ENCODE data around the gene CACHD1. TPM values are rescaled to one million over a fixed set of nuclear protein-coding genes. Genes with fewer than 3 reads are reported as not detected.

The CACHD1 gene
- total and polyA plus RNA-seq, 2 of the 8 experiments (the other 6 are each of a cell fraction or from before 2014, with no cell fraction given), result 22.2 to 42.5 TPM

DNA sequence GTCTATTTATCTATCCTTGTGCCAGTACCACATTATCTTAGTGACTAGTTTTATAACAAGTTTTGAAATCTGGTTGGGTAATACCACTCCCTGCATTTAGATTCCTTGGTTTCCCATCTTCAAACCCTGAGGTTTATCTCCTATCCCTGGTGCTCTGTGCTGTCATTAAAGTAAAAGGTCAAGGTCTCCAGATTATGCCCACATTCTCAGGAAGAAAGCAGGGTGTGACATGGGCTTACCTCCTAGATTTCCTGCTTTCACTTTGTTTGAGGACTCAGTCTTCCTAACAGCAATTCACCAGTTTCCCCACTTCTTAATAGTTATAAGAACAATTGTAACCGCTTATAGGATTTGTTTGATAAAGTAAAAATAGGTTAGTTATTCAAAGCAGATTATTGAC is 86.0 kb downstream of the CACHD1 start (continued):
- TF ChIP-seq NANOG (IDR thresholded peaks at IDR 0.05; ENCODE audit: insufficient read depth, low read depth, low read length, poor library complexity, severe bottlenecking) (no peak), JUN (IDR thresholded peaks at IDR 0.05; ENCODE audit: low read depth, low read length) (no peak)
- TF ChIP-seq, protein P1, sequence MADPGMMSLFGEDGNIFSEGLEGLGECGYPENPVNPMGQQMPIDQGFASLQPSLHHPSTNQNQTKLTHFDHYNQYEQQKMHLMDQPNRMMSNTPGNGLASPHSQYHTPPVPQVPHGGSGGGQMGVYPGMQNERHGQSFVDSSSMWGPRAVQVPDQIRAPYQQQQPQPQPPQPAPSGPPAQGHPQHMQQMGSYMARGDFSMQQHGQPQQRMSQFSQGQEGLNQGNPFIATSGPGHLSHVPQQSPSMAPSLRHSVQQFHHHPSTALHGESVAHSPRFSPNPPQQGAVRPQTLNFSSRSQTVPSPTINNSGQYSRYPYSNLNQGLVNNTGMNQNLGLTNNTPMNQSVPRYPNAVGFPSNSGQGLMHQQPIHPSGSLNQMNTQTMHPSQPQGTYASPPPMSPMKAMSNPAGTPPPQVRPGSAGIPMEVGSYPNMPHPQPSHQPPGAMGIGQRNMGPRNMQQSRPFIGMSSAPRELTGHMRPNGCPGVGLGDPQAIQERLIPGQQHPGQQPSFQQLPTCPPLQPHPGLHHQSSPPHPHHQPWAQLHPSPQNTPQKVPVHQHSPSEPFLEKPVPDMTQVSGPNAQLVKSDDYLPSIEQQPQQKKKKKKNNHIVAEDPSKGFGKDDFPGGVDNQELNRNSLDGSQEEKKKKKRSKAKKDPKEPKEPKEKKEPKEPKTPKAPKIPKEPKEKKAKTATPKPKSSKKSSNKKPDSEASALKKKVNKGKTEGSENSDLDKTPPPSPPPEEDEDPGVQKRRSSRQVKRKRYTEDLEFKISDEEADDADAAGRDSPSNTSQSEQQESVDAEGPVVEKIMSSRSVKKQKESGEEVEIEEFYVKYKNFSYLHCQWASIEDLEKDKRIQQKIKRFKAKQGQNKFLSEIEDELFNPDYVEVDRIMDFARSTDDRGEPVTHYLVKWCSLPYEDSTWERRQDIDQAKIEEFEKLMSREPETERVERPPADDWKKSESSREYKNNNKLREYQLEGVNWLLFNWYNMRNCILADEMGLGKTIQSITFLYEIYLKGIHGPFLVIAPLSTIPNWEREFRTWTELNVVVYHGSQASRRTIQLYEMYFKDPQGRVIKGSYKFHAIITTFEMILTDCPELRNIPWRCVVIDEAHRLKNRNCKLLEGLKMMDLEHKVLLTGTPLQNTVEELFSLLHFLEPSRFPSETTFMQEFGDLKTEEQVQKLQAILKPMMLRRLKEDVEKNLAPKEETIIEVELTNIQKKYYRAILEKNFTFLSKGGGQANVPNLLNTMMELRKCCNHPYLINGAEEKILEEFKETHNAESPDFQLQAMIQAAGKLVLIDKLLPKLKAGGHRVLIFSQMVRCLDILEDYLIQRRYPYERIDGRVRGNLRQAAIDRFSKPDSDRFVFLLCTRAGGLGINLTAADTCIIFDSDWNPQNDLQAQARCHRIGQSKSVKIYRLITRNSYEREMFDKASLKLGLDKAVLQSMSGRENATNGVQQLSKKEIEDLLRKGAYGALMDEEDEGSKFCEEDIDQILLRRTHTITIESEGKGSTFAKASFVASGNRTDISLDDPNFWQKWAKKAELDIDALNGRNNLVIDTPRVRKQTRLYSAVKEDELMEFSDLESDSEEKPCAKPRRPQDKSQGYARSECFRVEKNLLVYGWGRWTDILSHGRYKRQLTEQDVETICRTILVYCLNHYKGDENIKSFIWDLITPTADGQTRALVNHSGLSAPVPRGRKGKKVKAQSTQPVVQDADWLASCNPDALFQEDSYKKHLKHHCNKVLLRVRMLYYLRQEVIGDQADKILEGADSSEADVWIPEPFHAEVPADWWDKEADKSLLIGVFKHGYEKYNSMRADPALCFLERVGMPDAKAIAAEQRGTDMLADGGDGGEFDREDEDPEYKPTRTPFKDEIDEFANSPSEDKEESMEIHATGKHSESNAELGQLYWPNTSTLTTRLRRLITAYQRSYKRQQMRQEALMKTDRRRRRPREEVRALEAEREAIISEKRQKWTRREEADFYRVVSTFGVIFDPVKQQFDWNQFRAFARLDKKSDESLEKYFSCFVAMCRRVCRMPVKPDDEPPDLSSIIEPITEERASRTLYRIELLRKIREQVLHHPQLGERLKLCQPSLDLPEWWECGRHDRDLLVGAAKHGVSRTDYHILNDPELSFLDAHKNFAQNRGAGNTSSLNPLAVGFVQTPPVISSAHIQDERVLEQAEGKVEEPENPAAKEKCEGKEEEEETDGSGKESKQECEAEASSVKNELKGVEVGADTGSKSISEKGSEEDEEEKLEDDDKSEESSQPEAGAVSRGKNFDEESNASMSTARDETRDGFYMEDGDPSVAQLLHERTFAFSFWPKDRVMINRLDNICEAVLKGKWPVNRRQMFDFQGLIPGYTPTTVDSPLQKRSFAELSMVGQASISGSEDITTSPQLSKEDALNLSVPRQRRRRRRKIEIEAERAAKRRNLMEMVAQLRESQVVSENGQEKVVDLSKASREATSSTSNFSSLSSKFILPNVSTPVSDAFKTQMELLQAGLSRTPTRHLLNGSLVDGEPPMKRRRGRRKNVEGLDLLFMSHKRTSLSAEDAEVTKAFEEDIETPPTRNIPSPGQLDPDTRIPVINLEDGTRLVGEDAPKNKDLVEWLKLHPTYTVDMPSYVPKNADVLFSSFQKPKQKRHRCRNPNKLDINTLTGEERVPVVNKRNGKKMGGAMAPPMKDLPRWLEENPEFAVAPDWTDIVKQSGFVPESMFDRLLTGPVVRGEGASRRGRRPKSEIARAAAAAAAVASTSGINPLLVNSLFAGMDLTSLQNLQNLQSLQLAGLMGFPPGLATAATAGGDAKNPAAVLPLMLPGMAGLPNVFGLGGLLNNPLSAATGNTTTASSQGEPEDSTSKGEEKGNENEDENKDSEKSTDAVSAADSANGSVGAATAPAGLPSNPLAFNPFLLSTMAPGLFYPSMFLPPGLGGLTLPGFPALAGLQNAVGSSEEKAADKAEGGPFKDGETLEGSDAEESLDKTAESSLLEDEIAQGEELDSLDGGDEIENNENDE (IDR thresholded peaks at IDR 0.05; ENCODE audit: insufficient replicate concordance, low read length), result no peak

Data from H1 (cell line).